IMR-90 (cell line): Measurements from ENCODE around the gene TPM2. TPM values are rescaled to one million over a fixed set of nuclear protein-coding genes. Genes with fewer than 3 reads are reported as not detected.
"Not testable (repeated sequence)": the region's sequence is repeated elsewhere in the genome, so short reads cannot be mapped to it uniquely, and the experiment has no call there.

Source experiments
- ATAC-seq: fragments of 200-7000 bp; cut with Tn5 transposase; 2 replicates; pipeline ENCODE4 v1.9.1; 2020; ENCODE audit warnings: low read depth, mild to moderate bottlenecking, moderate library complexity
- BruUV-seq: library from RNA; stranded (reverse); fragments of 400-500 nt; replicated peaks from 2 replicates; lab custom pipeline; 2021; lab: Mats Ljungman, UMichigan
- CTCF ChIA-PET: fragments of 300-600 bp; formaldehyde crosslinking; extraction: SDS; loops from one replicate; lab custom pipeline; 2021; ENCODE audit warnings: antibody characterized with exemption; lab: Yijun Ruan, JAX
- POLR2A ChIA-PET: fragments of 300-600 bp; sonication (Branson Sonifier 250); formaldehyde crosslinking; loops from one replicate; lab custom pipeline; 2022; ENCODE audit warnings: antibody characterized with exemption; ENCODE audit not compliant: unreplicated experiment; lab: Charles Lee
- DNase-seq: peaks from one replicate; pipeline ENCODE4 v3.0.0; 2013
- H2AFZ ChIP-seq: replicated peaks from 2 replicates; pipeline ENCODE3; 2013; ENCODE audit warnings: low read length, mild to moderate bottlenecking; ENCODE audit not compliant: poor library complexity
- H2AK5ac ChIP-seq: 2 replicates; pipeline ENCODE4 v1.6.1; 2013; ENCODE audit warnings: low read depth, low read length, inconsistent platforms
- H2AK9ac ChIP-seq: replicated peaks from 2 replicates; pipeline ENCODE3; 2013; ENCODE audit warnings: mild to moderate bottlenecking, low read depth, low read length, moderate library complexity; ENCODE audit not compliant: poor library complexity
- H2BK120ac ChIP-seq: 2 replicates; pipeline ENCODE4 v1.6.1; 2013; ENCODE audit warnings: low read depth, low read length, inconsistent platforms
- H2BK15ac ChIP-seq: 3 replicates; pipeline ENCODE4 v1.6.1; 2013; ENCODE audit warnings: low read depth, low read length, inconsistent platforms
- H2BK20ac ChIP-seq: 2 replicates; pipeline ENCODE4 v1.6.1; 2013; ENCODE audit warnings: low read depth, mild to moderate bottlenecking, inconsistent platforms, low read length, moderate library complexity
- H2BK5ac ChIP-seq: 2 replicates; pipeline ENCODE4 v1.6.1; 2013; ENCODE audit warnings: mild to moderate bottlenecking, low read depth, low read length, inconsistent platforms; ENCODE audit not compliant: poor library complexity, severe bottlenecking
- H3K14ac ChIP-seq: replicated peaks from 2 replicates; pipeline ENCODE4 v1.6.1; 2013; ENCODE audit warnings: low read depth, low read length, inconsistent platforms
- H3K18ac ChIP-seq: 2 replicates; pipeline ENCODE4 v1.6.1; 2013; ENCODE audit warnings: low read depth, low read length, control low read depth
- H3K23ac ChIP-seq: 2 replicates; pipeline ENCODE4 v1.6.1; 2013; ENCODE audit warnings: low read depth, low read length, inconsistent platforms
- H3K27ac ChIP-seq: 2 replicates; pipeline ENCODE4 v1.5.1; 2013; ENCODE audit warnings: mild to moderate bottlenecking, control low read depth, low read length; ENCODE audit not compliant: insufficient read depth
- H3K27me3 ChIP-seq: 2 replicates; pipeline ENCODE4 v1.6.1; 2013; ENCODE audit warnings: low read length; ENCODE audit not compliant: control insufficient read depth, insufficient read depth
- H3K36me3 ChIP-seq: 2 replicates; pipeline ENCODE4 v1.6.1; 2013; ENCODE audit warnings: low read length, mixed read lengths; ENCODE audit not compliant: control insufficient read depth, insufficient read depth
- H3K4ac ChIP-seq: 2 replicates; pipeline ENCODE4 v1.6.1; 2013; ENCODE audit warnings: low read depth, low read length, inconsistent platforms
- H3K4me1 ChIP-seq: 2 replicates; pipeline ENCODE4 v1.6.1; 2013; ENCODE audit warnings: low read length, mixed read lengths; ENCODE audit not compliant: control insufficient read depth, insufficient read depth
- H3K4me2 ChIP-seq: 2 replicates; pipeline ENCODE4 v1.6.1; 2013; ENCODE audit warnings: low read depth, mild to moderate bottlenecking, control low read depth, low read length, moderate library complexity
- H3K4me3 ChIP-seq: 2 replicates; pipeline ENCODE4 v1.5.1; 2013; ENCODE audit warnings: low read depth, mild to moderate bottlenecking, control low read depth, low read length, moderate library complexity; ENCODE audit not compliant: insufficient read depth
- H3K56ac ChIP-seq: 2 replicates; pipeline ENCODE4 v1.6.1; 2013; ENCODE audit warnings: low read length, inconsistent platforms; ENCODE audit not compliant: insufficient read depth; ENCODE audit errors: extremely low read depth
- H3K79me1 ChIP-seq, 2 experiments: 2 replicates each; pipeline ENCODE4 v1.6.1; 2013; ENCODE audit warnings: low read length in 2 of 2, inconsistent platforms in 1 of 2, low read depth in 1 of 2
- H3K9ac ChIP-seq: 2 replicates; pipeline ENCODE4 v1.6.1; 2013; ENCODE audit warnings: low read depth, low read length, control low read depth
- H3K9me1 ChIP-seq: 2 replicates; pipeline ENCODE4 v1.6.1; 2013; ENCODE audit warnings: low read length, inconsistent platforms; ENCODE audit not compliant: insufficient read depth
- H3K9me3 ChIP-seq: 2 replicates; pipeline ENCODE4 v1.6.1; 2013; ENCODE audit warnings: low read length; ENCODE audit not compliant: control insufficient read depth, insufficient read depth
- H4K20me1 ChIP-seq: 2 replicates; pipeline ENCODE4 v1.6.1; 2013; ENCODE audit warnings: low read length, inconsistent platforms; ENCODE audit not compliant: insufficient read depth
- H4K5ac ChIP-seq: 2 replicates; pipeline ENCODE4 v1.6.1; 2013; ENCODE audit warnings: mild to moderate bottlenecking, low read depth, low read length, control low read depth
- H4K8ac ChIP-seq, 2 experiments: 2 replicates each; pipeline ENCODE4 v1.6.1; 2013; ENCODE audit warnings: low read depth in 2 of 2, low read length in 2 of 2, control low read depth in 1 of 2, inconsistent platforms in 1 of 2
- H4K91ac ChIP-seq: 2 replicates; pipeline ENCODE4 v1.6.1; 2013; ENCODE audit warnings: low read depth, low read length, inconsistent platforms; ENCODE audit not compliant: insufficient read depth
- WGBS, 2 experiments: methylation state at CpG; one replicate each; pipeline versions ENCODE4 v1.1.5 to v1.1.7; 2013; ENCODE audit warnings: missing lambda C conversion rate in 2 of 2; ENCODE audit not compliant: insufficient read length in 1 of 2; ENCODE audit errors: extremely low coverage in 2 of 2; 5-methylcytosine and 5-hydroxymethylcytosine counted together
- dilution Hi-C: fragments of 300-500 bp; cut with HindIII; formaldehyde crosslinking; loops from one replicate; pipeline ENCODE4 v1.14.3; 2018; ENCODE audit warnings: low sequenced_read_pairs; ENCODE audit not compliant: unreplicated experiment
- in situ Hi-C: fragments of 300-500 bp; cut with MboI; formaldehyde crosslinking; loops from 3 replicates; pipeline ENCODE4 v1.14.3; 2019; ENCODE audit warnings: low sequenced_read_pairs, inconsistent platforms, mixed read lengths
- intact Hi-C: fragments of 100-400 bp; cut with micrococcal nuclease; formaldehyde crosslinking; loops from 2 replicates; pipeline ENCODE4 v1.10.0; 2022
- polyA plus RNA-seq, 3 experiments: library from polyadenylated mRNA; depleted of rRNA; stranded (reverse); fragments of >200 nt; gene quantifications; 2 replicates each; pipeline ENCODE4 v1.2.3, GENCODE V29; 2012; ENCODE audit warnings: low replicate concordance in 1 of 3
- total RNA-seq: library from RNA; depleted of rRNA; stranded (reverse); fragments of >200 nt; gene quantifications from 2 replicates; pipeline ENCODE4 v1.2.3, GENCODE V29; 2012

TPM2 gene
- total and polyA plus RNA-seq, 2 of the 4 experiments (the other 2 are of a cell fraction), result 960 to 2,500 TPM

- H3K27ac ChIP-seq, H2AFZ ChIP-seq, intact Hi-C loops, in situ Hi-C loops, H4K8ac ChIP-seq, H2BK5ac ChIP-seq, ATAC-seq, H3K4me3 ChIP-seq, H3K9me1 ChIP-seq, H3K4me1 ChIP-seq, H2BK20ac ChIP-seq, H3K9me3 ChIP-seq, BruUV-seq, H2AK9ac ChIP-seq, H2AK5ac ChIP-seq, dilution Hi-C loops, H3K4me2 ChIP-seq, CTCF ChIA-PET, H3K27me3 ChIP-seq, POLR2A ChIA-PET, H4K91ac ChIP-seq, H3K56ac ChIP-seq, H3K4ac ChIP-seq, H3K36me3 ChIP-seq, H3K23ac ChIP-seq, H2BK120ac ChIP-seq, DNase-seq, H3K79me1 ChIP-seq, H4K20me1 ChIP-seq, H3K14ac ChIP-seq, H3K9ac ChIP-seq, H3K18ac ChIP-seq, H4K5ac ChIP-seq, H2BK15ac ChIP-seq: not testable (repeated sequence)
- no CpG with 5 or more reads among the region's 3 CpGs for WGBS, 2 experiments
These were observed 48.2 kb downstream of the TPM2 start for GRCh38 chr9:35641478-35641877.

GRCh38 chr9:35640431-35640830 is 49.3 kb downstream of the TPM2 start:
- H3K27me3 ChIP-seq, H3K4ac ChIP-seq, H3K79me1 ChIP-seq, ATAC-seq, H2BK5ac ChIP-seq, H4K5ac ChIP-seq, H3K4me3 ChIP-seq, H2BK120ac ChIP-seq, POLR2A ChIA-PET, H3K18ac ChIP-seq, H2AK9ac ChIP-seq, DNase-seq, H3K23ac ChIP-seq, H4K8ac ChIP-seq, H3K9ac ChIP-seq, H3K36me3 ChIP-seq, H3K56ac ChIP-seq, H3K9me1 ChIP-seq, H3K4me1 ChIP-seq, H2AFZ ChIP-seq, H3K9me3 ChIP-seq, H4K91ac ChIP-seq, H3K14ac ChIP-seq, H3K27ac ChIP-seq, H2BK20ac ChIP-seq, BruUV-seq, H2AK5ac ChIP-seq, H4K20me1 ChIP-seq, CTCF ChIA-PET, H3K4me2 ChIP-seq, H2BK15ac ChIP-seq, dilution Hi-C loops, intact Hi-C loops, in situ Hi-C loops: not testable (repeated sequence)
- WGBS, 2 experiments, result 94% methylated on average over 12 of the region's 15 CpGs; no CpG with 5 or more reads in 1 of the 2 experiments
